Measurements from ENCODE around the gene SLIT1. TPM values are rescaled to one million over a fixed set of nuclear protein-coding genes. Genes with fewer than 3 reads are reported as not detected.
"Not testable (repeated sequence)": the region's sequence is repeated elsewhere in the genome, so short reads cannot be mapped to it uniquely, and the experiment has no call there.

SLIT1 gene
- total RNA-seq, 6 experiments from 2014 or later = 0.04 to 0.29 (median 0.12) TPM; not detected in 1

DNA sequence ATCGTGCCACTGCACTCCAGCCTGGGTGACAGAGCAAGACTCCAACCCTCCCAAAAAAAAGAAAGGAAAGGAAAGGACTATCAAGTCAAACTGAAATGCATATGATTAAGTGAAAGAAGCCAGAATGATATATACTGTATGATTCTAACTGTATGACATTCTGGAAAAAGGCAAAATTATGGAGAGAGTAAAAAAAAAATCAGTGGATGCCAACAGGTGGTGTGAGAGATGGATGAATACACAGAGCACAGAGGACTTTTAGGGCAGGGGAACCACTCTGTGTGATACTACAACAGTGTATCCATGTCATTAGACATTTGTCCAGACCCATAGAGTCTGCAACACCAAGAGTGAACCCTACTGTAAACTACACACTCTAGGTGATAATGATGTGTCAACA is 99.2 kb downstream of the SLIT1 start:
- no peaks in the 10 kb centered on the region for H3K27me3 ChIP-seq
- no peak overlapping the region for H3K27ac ChIP-seq
- H3K4me3 ChIP-seq = no peak overlapping the region
- H3K36me3 ChIP-seq = no peaks in the 10 kb centered on the region
- no peaks in the 10 kb centered on the region for H3K9me3 ChIP-seq
- intact Hi-C loops (cut with DNase I) = no loop called here
- no peaks in the 10 kb centered on the region for H3K4me1 ChIP-seq
- no peak for ATAC-seq
- no peak for DNase-seq
- TF ChIP-seq, protein P1, sequence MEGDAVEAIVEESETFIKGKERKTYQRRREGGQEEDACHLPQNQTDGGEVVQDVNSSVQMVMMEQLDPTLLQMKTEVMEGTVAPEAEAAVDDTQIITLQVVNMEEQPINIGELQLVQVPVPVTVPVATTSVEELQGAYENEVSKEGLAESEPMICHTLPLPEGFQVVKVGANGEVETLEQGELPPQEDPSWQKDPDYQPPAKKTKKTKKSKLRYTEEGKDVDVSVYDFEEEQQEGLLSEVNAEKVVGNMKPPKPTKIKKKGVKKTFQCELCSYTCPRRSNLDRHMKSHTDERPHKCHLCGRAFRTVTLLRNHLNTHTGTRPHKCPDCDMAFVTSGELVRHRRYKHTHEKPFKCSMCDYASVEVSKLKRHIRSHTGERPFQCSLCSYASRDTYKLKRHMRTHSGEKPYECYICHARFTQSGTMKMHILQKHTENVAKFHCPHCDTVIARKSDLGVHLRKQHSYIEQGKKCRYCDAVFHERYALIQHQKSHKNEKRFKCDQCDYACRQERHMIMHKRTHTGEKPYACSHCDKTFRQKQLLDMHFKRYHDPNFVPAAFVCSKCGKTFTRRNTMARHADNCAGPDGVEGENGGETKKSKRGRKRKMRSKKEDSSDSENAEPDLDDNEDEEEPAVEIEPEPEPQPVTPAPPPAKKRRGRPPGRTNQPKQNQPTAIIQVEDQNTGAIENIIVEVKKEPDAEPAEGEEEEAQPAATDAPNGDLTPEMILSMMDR (IDR thresholded peaks at IDR 0.05) = no peak
- TF ChIP-seq POLR2A (IDR thresholded peaks at IDR 0.05) = no peak
- WGBS (ENCODE audit: insufficient coverage, low coverage, low lambda C conversion rate, missing lambda C conversion rate) = 71% methylated on average over 1 of the region's 1 CpG

DNA sequence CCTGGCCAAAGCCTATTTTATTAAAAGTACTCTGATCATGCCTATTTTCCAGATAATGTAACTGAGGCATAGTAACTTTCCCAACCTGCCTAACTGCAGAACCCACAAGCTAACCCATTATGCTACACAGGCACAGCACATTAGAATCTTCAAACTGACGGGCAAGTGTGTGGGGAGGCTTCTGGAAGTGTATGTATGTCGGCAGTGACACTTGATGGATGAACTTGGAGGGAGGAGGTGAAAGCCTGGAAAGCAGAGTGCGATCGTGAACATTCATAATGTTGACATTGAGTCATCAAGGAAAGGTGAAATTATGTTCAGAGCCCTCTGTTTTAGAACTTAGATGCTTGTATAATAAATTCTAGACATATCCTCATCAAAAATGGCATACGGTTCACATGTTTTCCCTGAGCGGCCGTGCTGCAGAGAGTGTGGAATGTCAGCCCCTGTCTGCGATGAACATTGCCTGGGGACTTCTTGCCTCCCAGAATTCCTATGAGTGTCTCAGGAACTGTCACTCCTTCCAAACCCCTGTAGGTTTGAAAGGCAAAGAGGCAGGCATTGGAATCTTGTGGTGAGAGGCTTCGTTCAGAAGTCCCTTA is 102.4 kb downstream of the SLIT1 start:
- H3K4me1 ChIP-seq = no peaks in the 10 kb centered on the region
- intact Hi-C loops (cut with DNase I) = no loop called here
- DNase-seq (no peak), ATAC-seq (no peak)
- TF ChIP-seq POLR2A (IDR thresholded peaks at IDR 0.05) = no peak
- TF ChIP-seq, protein P1 (IDR thresholded peaks at IDR 0.05) = no peak
- H3K27me3 ChIP-seq = no peaks in the 10 kb centered on the region
- H3K9me3 ChIP-seq = no peaks in the 10 kb centered on the region
- H3K27ac ChIP-seq = no peak overlapping the region
- no peak overlapping the region for H3K4me3 ChIP-seq
- WGBS (ENCODE audit: insufficient coverage, low coverage, low lambda C conversion rate, missing lambda C conversion rate) = 51% methylated on average over 9 of the region's 9 CpGs
- H3K36me3 ChIP-seq = no peaks in the 10 kb centered on the region

DNA sequence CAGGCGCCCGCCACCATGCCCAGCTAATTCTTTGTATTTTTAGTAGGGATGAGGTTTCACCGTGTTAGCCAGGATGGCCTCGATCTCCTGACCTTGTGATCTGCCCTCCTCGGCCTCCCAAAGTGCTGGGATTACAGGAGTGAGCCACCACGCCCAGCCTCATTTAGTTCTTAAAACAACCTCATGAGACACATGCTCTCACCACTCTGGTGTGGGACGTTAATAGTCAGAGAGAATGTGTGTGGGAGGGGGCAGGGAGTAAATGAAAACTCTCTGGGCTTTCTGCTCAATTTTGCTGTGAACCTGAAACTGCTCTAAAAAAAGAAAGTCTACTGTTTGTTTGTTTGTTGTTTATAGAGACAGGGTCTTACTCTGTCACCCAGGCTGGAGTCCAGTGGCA is 103.2 kb downstream of the SLIT1 start:
- intact Hi-C loops (cut with DNase I); H3K4me1 ChIP-seq; H3K27ac ChIP-seq; H3K27me3 ChIP-seq; H3K4me3 ChIP-seq; DNase-seq; ATAC-seq; H3K36me3 ChIP-seq; H3K9me3 ChIP-seq: not testable (repeated sequence)
- 64% methylated on average over 7 of the region's 7 CpGs for WGBS (ENCODE audit: insufficient coverage, low coverage, low lambda C conversion rate, missing lambda C conversion rate)

- no peak for TF ChIP-seq POLR2A (IDR thresholded peaks at IDR 0.05)
- TF ChIP-seq, protein P1 (IDR thresholded peaks at IDR 0.05) = peak; percentile 25 to 57 (median 47)
- WGBS (ENCODE audit: insufficient coverage, low coverage, low lambda C conversion rate, missing lambda C conversion rate) = 0% methylated on average over 4 of the region's 6 CpGs
- peak in 1 of 3 donors; percentile 42 for DNase-seq
- intact Hi-C loops (cut with DNase I) = no loop called here
- peak; percentile 59 to 80 (median 67) for ATAC-seq
- Histone ChIP-seq H3K4me1 (no peaks in the 10 kb centered on the region), H3K9me3 (no peaks in the 10 kb centered on the region), H3K27ac (no peak overlapping the region), H3K27me3 (no peaks in the 10 kb centered on the region), H3K36me3 (no peaks in the 10 kb centered on the region), H3K4me3 (no peak overlapping the region)
These were observed 104.0 kb downstream of the SLIT1 start for GRCh38 chr10:97081621-97082235.

DNA sequence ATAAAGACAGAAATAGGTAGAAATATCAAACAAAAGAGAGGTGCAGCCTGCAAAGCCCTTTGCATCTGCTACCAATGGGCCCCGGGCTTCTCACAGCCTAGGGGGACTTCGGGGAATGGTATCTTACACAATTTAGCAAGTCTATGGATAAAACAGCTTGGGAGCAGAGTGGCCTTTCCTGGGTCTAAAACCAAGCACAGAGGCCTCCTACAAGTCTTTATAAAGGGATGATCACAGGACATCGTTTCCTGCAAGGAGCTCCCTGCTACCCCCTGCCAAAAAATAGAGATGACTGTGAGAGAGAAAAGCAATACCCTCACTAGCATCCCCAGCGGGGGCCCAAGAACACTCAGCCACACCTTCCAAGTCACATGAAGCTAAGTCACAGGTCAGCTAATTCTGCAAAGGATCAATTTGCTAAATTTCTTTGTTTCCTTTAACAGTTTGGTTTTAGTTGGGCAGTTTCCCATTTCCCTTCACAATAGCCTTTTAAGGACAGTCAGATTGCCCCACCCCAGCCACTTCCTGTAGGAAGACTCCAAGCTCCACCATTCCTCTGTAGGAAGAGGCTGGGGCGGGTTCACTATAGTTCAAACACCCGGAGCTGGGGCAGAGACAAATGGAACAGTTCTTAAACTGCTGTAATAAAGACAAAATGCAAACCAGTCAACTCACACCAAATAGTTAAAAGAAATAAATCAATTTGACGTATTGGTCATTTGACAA is 105.5 kb downstream of the SLIT1 start:
- Histone ChIP-seq H3K27ac (no peak overlapping the region), H3K27me3 (no peaks in the 10 kb centered on the region), H3K4me1 (no peaks in the 10 kb centered on the region), H3K9me3 (no peaks in the 10 kb centered on the region), H3K36me3 (no peaks in the 10 kb centered on the region), H3K4me3 (no peak overlapping the region)
- TF ChIP-seq POLR2A (IDR thresholded peaks at IDR 0.05) = no peak
- TF ChIP-seq, protein P1 (IDR thresholded peaks at IDR 0.05) = no peak
- ATAC-seq (no peak), DNase-seq (no peak)
- intact Hi-C loops (cut with DNase I) = no loop called here
- WGBS (ENCODE audit: insufficient coverage, low coverage, low lambda C conversion rate, missing lambda C conversion rate) = 43% methylated on average over 6 of the region's 7 CpGs
